Skeletal muscle tissue (tissue), 4 donors: ENCODE measurements around the gene IRX3. TPM values are rescaled to one million over a fixed set of nuclear protein-coding genes. Genes with fewer than 3 reads are reported as not detected.

Source experiments
- H3K27ac ChIP-seq: one replicate; pipeline ENCODE4 v1.7.0; 2013; ENCODE audit warnings: mild to moderate bottlenecking, low read depth, low read length, inconsistent platforms
- H3K27me3 ChIP-seq, 3 donors: one replicate each; pipeline ENCODE4 v1.7.0; 2013; ENCODE audit warnings: low read length in 3 of 3; ENCODE audit not compliant: control insufficient read depth in 3 of 3, insufficient read depth in 3 of 3
- H3K36me3 ChIP-seq, 3 donors: one replicate each; pipeline ENCODE4 v1.7.0; 2013; ENCODE audit warnings: low read length in 3 of 3; ENCODE audit not compliant: control insufficient read depth in 3 of 3, insufficient read depth in 3 of 3
- H3K4me1 ChIP-seq, 3 donors: one replicate each; pipeline ENCODE4 v1.7.0; 2013; ENCODE audit warnings: low read length in 3 of 3, mild to moderate bottlenecking in 3 of 3; ENCODE audit not compliant: control insufficient read depth in 3 of 3, insufficient read depth in 3 of 3
- H3K4me3 ChIP-seq, 3 donors: one replicate each; pipeline ENCODE4 v1.7.0; 2013; ENCODE audit warnings: low read length in 3 of 3
- H3K9ac ChIP-seq, 3 donors: one replicate each; pipeline ENCODE4 v1.7.0; 2013; ENCODE audit warnings: low read length in 3 of 3, mild to moderate bottlenecking in 3 of 3, moderate library complexity in 2 of 3, low read depth in 1 of 3
- H3K9me3 ChIP-seq, 3 donors: one replicate each; pipeline ENCODE4 v1.7.0; 2013; ENCODE audit warnings: low read length in 3 of 3; ENCODE audit not compliant: control insufficient read depth in 3 of 3
- total RNA-seq: library from RNA; depleted of rRNA; stranded (reverse); fragments of >200 nt; gene quantifications from one replicate; pipeline ENCODE4 v1.2.3, GENCODE V29; 2014
- donor health status: Osteomylitis.

Gene IRX3
- total RNA-seq, 1 donor from 2014 or later, result 7.8 TPM

GRCh38 chr16:54239456-54239855 lies 47.1 kb downstream of the IRX3 start:
- H3K9ac ChIP-seq, result no peak overlapping the region
- H3K9me3 ChIP-seq, result no peaks in the 10 kb centered on the region
- H3K36me3 ChIP-seq, result no peaks in the 10 kb centered on the region
- no peak overlapping the region for H3K4me3 ChIP-seq
- no peak overlapping the region for H3K27ac ChIP-seq
- H3K4me1 ChIP-seq, result peaks cover 0 to 6% (median 2%) of the 10 kb centered on the region in 3 donors
- H3K27me3 ChIP-seq, result peaks cover 0 to 3% (median 1%) of the 10 kb centered on the region in 3 donors

- H3K9me3 ChIP-seq, result peaks cover 0 to 3% (median 0%) of the 10 kb centered on the region in 3 donors
- H3K27me3 ChIP-seq, result peaks cover 0 to 3% (median 2%) of the 10 kb centered on the region in 3 donors
- H3K4me1 ChIP-seq, result peaks cover 0 to 6% (median 2%) of the 10 kb centered on the region in 3 donors
- H3K9ac ChIP-seq, result no peak overlapping the region
- H3K27ac ChIP-seq, result no peak overlapping the region
- H3K4me3 ChIP-seq, result no peak overlapping the region
- no peaks in the 10 kb centered on the region for H3K36me3 ChIP-seq
These were observed 49.8 kb downstream of the IRX3 start for GRCh38 chr16:54236773-54237172.

GRCh38 chr16:54233615-54234014 lies 53.0 kb downstream of the IRX3 start:
- H3K27me3 ChIP-seq, result peaks cover 0 to 3% (median 2%) of the 10 kb centered on the region in 3 donors
- H3K4me1 ChIP-seq, result no peaks in the 10 kb centered on the region
- H3K9ac ChIP-seq, result no peak overlapping the region
- H3K36me3 ChIP-seq, result no peaks in the 10 kb centered on the region
- H3K9me3 ChIP-seq, result peaks cover 0 to 5% (median 0%) of the 10 kb centered on the region in 3 donors
- H3K4me3 ChIP-seq, result no peak overlapping the region
- H3K27ac ChIP-seq, result no peak overlapping the region
